SK-N-SH treated with all-trans-retinoic acid at 6 μM for 48 hours (cell line): ENCODE results near the gene LSR.

Experiments
- ATAC-seq: fragments of 200-7000 bp; cut with Tn5 transposase; 3 replicates; pipeline ENCODE4 v1.9.1; 2020; ENCODE audit warnings: mild to moderate bottlenecking, moderate library complexity
- ARNTL ChIP-seq: fragments of 450-650 bp; formaldehyde crosslinking; IDR thresholded peaks from 2 replicates; pipeline ENCODE4 v1.5.0; 2020; ENCODE audit warnings: low read depth, mild to moderate bottlenecking, moderate library complexity, borderline replicate concordance
- BACH2 ChIP-seq: fragments of 250-450 bp; sonication (Bioruptor Pico); IDR thresholded peaks from 2 replicates; pipeline ENCODE4 v1.9.0; 2021; ENCODE audit warnings: mild to moderate bottlenecking, borderline replicate concordance
- CREB5 ChIP-seq: fragments of 250-450 bp; sonication (Bioruptor Pico); IDR thresholded peaks from 2 replicates; pipeline ENCODE4 v1.5.1; 2020; ENCODE audit warnings: low read depth, mild to moderate bottlenecking, moderate library complexity
- CSDC2 ChIP-seq: fragments of 250-450 bp; sonication (Bioruptor Pico); IDR thresholded peaks from 2 replicates; pipeline ENCODE4 v1.5.0; 2020; ENCODE audit warnings: mild to moderate bottlenecking, moderate library complexity
- ESRRG ChIP-seq: fragments of 250-450 bp; sonication (Bioruptor Pico); IDR thresholded peaks from 2 replicates; pipeline ENCODE4 v1.6.1; 2021; ENCODE audit warnings: mild to moderate bottlenecking
- GLIS3 ChIP-seq: fragments of 250-450 bp; sonication (Bioruptor Pico); IDR thresholded peaks from 2 replicates; pipeline ENCODE4 v1.5.0; 2020; ENCODE audit warnings: mild to moderate bottlenecking, moderate library complexity
- ISL1 ChIP-seq: fragments of 250-450 bp; sonication (Bioruptor Pico); IDR thresholded peaks from 2 replicates; pipeline ENCODE4 v2.1.2; 2022; ENCODE audit warnings: mild to moderate bottlenecking, moderate library complexity
- OSR1 ChIP-seq: fragments of 250-450 bp; sonication (Bioruptor Pico); IDR thresholded peaks from 2 replicates; pipeline ENCODE4 v1.8.0; 2022; ENCODE audit warnings: moderate library complexity, mild to moderate bottlenecking, inconsistent platforms
- PPARA ChIP-seq: fragments of 250-450 bp; sonication (Bioruptor Pico); IDR thresholded peaks from 2 replicates; pipeline ENCODE4 v1.5.0; 2020; ENCODE audit warnings: mild to moderate bottlenecking, borderline replicate concordance
- RARB ChIP-seq: fragments of 250-450 bp; sonication (Bioruptor Pico); IDR thresholded peaks from 2 replicates; pipeline ENCODE4 v1.8.0; 2021; ENCODE audit warnings: mild to moderate bottlenecking, moderate library complexity
- SNAI2 ChIP-seq: fragments of 250-450 bp; sonication (Bioruptor Pico); IDR thresholded peaks from 2 replicates; pipeline ENCODE4 v1.5.0; 2020; ENCODE audit warnings: mild to moderate bottlenecking, moderate library complexity
- TCF4 ChIP-seq: fragments of 250-450 bp; sonication (Bioruptor Pico); IDR thresholded peaks from 2 replicates; pipeline ENCODE4 v1.8.0; 2021; ENCODE audit warnings: mild to moderate bottlenecking, moderate library complexity, borderline replicate concordance
- TOX ChIP-seq: fragments of 250-450 bp; sonication (Bioruptor Pico); IDR thresholded peaks from 2 replicates; pipeline ENCODE4 v1.8.0; 2021; ENCODE audit warnings: mild to moderate bottlenecking, moderate library complexity, borderline replicate concordance
- ZC3H10 ChIP-seq: fragments of 250-450 bp; sonication (Bioruptor Pico); IDR thresholded peaks from 2 replicates; pipeline ENCODE4 v1.5.1; 2021; ENCODE audit warnings: mild to moderate bottlenecking, moderate library complexity
- ZFP3 ChIP-seq: fragments of 250-450 bp; sonication (Bioruptor Pico); IDR thresholded peaks from 2 replicates; pipeline ENCODE4 v1.5.0; 2020; ENCODE audit warnings: mild to moderate bottlenecking, moderate library complexity
- ZFP30 ChIP-seq: fragments of 450-650 bp; formaldehyde crosslinking; IDR thresholded peaks from 2 replicates; pipeline ENCODE4 v1.5.0; 2022; ENCODE audit warnings: mild to moderate bottlenecking, moderate library complexity
- ZNF565 ChIP-seq: fragments of 450-650 bp; formaldehyde crosslinking; conservative IDR thresholded peaks from 2 replicates; pipeline ENCODE4 v1.5.0; 2020; ENCODE audit warnings: low read depth, mild to moderate bottlenecking, moderate library complexity
- ZNF70 ChIP-seq: fragments of 450-650 bp; formaldehyde crosslinking; IDR thresholded peaks from 2 replicates; pipeline ENCODE4 v1.5.0; 2020; ENCODE audit warnings: mild to moderate bottlenecking, moderate library complexity
- ZNF8 ChIP-seq: fragments of 450-650 bp; formaldehyde crosslinking; IDR thresholded peaks from 2 replicates; pipeline ENCODE4 v1.5.0; 2020; ENCODE audit warnings: mild to moderate bottlenecking, moderate library complexity
- TF ChIP-seq, protein P1 (sequence below): fragments of 250-450 bp; sonication (Bioruptor Pico); IDR thresholded peaks from 2 replicates; pipeline ENCODE4 v1.5.1; 2021; ENCODE audit warnings: mild to moderate bottlenecking, moderate library complexity
- TF ChIP-seq, protein P2 (sequence below): fragments of 250-450 bp; sonication (Bioruptor Pico); IDR thresholded peaks from 2 replicates; pipeline ENCODE4 v1.8.0; 2020; ENCODE audit warnings: mild to moderate bottlenecking, moderate library complexity, borderline replicate concordance
- TF ChIP-seq, protein P3 (sequence below): fragments of 250-450 bp; sonication (Bioruptor Pico); IDR thresholded peaks from 2 replicates; pipeline ENCODE4 v1.8.0; 2021; ENCODE audit warnings: low read depth, mild to moderate bottlenecking, moderate library complexity, borderline replicate concordance
- TF ChIP-seq, protein P4 (sequence below): fragments of 250-450 bp; sonication (Bioruptor Pico); IDR thresholded peaks from 2 replicates; pipeline ENCODE4 v1.5.0; 2020; ENCODE audit warnings: mild to moderate bottlenecking, moderate library complexity

Gene LSR

DNA sequence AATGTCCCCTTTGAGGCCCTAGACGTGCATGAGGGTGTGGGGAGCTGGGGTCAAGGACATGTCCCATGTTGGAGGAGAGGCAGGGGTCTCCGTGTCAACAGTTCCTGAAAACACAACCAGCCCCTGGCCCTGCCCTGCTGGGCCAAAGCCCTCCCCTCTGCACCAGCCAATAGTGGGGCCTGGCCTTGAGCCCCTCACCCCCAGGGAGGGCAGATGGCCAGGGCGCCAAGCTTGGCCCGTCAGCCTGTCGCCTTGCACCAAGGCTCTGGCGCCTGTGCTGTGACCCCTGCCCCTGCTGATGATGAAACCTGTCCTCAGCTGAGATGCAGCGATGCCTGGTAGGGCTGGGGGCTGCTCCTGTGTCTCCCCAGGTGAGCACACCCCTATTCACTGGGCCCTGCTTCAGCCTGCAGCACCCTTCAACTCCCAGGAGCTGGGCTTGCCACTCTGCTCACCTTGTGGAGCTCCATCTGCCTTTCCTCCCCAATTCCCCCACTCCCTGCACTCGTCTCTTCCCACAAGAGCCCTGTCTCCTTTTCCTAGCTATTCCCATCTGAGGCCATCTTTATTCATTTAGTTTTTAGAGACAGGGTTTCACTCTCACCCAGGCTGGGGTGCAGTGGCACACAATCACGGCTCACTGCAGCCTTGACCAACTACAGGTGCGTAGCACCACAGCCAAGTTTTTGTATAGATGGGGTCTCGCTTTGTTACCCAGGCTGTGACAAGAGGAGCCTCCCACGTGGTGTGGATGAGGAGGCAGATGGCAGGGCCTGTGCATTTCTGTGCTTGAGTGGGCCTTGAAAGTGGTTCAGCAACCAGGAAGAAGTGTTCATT lies 31.4 kb downstream of the LSR start:
- no peak for ATAC-seq
- TF ChIP-seq ZFP3 (CRISPR knock-in tag), result no peak
- TF ChIP-seq, protein P1, sequence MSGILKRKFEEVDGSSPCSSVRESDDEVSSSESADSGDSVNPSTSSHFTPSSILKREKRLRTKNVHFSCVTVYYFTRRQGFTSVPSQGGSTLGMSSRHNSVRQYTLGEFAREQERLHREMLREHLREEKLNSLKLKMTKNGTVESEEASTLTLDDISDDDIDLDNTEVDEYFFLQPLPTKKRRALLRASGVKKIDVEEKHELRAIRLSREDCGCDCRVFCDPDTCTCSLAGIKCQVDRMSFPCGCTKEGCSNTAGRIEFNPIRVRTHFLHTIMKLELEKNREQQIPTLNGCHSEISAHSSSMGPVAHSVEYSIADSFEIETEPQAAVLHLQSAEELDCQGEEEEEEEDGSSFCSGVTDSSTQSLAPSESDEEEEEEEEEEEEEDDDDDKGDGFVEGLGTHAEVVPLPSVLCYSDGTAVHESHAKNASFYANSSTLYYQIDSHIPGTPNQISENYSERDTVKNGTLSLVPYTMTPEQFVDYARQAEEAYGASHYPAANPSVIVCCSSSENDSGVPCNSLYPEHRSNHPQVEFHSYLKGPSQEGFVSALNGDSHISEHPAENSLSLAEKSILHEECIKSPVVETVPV, result no peak
- no peak for TF ChIP-seq CREB5
- no peak for TF ChIP-seq ZNF8 (CRISPR knock-in tag)
- no peak for TF ChIP-seq SNAI2 (CRISPR knock-in tag)
- TF ChIP-seq, protein P2, sequence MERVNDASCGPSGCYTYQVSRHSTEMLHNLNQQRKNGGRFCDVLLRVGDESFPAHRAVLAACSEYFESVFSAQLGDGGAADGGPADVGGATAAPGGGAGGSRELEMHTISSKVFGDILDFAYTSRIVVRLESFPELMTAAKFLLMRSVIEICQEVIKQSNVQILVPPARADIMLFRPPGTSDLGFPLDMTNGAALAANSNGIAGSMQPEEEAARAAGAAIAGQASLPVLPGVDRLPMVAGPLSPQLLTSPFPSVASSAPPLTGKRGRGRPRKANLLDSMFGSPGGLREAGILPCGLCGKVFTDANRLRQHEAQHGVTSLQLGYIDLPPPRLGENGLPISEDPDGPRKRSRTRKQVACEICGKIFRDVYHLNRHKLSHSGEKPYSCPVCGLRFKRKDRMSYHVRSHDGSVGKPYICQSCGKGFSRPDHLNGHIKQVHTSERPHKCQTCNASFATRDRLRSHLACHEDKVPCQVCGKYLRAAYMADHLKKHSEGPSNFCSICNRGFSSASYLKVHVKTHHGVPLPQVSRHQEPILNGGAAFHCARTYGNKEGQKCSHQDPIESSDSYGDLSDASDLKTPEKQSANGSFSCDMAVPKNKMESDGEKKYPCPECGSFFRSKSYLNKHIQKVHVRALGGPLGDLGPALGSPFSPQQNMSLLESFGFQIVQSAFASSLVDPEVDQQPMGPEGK (CRISPR knock-in tag), result no peak
- TF ChIP-seq, protein P3, sequence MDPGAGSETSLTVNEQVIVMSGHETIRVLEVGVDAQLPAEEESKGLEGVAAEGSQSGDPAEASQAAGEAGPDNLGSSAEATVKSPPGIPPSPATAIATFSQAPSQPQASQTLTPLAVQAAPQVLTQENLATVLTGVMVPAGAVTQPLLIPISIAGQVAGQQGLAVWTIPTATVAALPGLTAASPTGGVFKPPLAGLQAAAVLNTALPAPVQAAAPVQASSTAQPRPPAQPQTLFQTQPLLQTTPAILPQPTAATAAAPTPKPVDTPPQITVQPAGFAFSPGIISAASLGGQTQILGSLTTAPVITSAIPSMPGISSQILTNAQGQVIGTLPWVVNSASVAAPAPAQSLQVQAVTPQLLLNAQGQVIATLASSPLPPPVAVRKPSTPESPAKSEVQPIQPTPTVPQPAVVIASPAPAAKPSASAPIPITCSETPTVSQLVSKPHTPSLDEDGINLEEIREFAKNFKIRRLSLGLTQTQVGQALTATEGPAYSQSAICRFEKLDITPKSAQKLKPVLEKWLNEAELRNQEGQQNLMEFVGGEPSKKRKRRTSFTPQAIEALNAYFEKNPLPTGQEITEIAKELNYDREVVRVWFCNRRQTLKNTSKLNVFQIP (CRISPR knock-in tag), result no peak
- TF ChIP-seq PPARA (CRISPR knock-in tag), result no peak
- no peak for TF ChIP-seq ZFP30 (CRISPR knock-in tag)
- TF ChIP-seq TCF4 (CRISPR knock-in tag), result no peak
- TF ChIP-seq ZNF565 (CRISPR knock-in tag), result no peak
- no peak for TF ChIP-seq BACH2 (CRISPR knock-in tag)
- no peak for TF ChIP-seq GLIS3
- TF ChIP-seq ZC3H10 (CRISPR knock-in tag), result no peak
- no peak for TF ChIP-seq ZNF70 (CRISPR knock-in tag)
- no peak for TF ChIP-seq ESRRG
- TF ChIP-seq RARB (CRISPR knock-in tag), result no peak
- TF ChIP-seq, protein P4, sequence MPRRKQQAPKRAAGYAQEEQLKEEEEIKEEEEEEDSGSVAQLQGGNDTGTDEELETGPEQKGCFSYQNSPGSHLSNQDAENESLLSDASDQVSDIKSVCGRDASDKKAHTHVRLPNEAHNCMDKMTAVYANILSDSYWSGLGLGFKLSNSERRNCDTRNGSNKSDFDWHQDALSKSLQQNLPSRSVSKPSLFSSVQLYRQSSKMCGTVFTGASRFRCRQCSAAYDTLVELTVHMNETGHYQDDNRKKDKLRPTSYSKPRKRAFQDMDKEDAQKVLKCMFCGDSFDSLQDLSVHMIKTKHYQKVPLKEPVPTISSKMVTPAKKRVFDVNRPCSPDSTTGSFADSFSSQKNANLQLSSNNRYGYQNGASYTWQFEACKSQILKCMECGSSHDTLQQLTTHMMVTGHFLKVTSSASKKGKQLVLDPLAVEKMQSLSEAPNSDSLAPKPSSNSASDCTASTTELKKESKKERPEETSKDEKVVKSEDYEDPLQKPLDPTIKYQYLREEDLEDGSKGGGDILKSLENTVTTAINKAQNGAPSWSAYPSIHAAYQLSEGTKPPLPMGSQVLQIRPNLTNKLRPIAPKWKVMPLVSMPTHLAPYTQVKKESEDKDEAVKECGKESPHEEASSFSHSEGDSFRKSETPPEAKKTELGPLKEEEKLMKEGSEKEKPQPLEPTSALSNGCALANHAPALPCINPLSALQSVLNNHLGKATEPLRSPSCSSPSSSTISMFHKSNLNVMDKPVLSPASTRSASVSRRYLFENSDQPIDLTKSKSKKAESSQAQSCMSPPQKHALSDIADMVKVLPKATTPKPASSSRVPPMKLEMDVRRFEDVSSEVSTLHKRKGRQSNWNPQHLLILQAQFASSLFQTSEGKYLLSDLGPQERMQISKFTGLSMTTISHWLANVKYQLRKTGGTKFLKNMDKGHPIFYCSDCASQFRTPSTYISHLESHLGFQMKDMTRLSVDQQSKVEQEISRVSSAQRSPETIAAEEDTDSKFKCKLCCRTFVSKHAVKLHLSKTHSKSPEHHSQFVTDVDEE (CRISPR knock-in tag), result no peak
- TF ChIP-seq ISL1 (CRISPR knock-in tag), result no peak
- TF ChIP-seq ARNTL (CRISPR knock-in tag), result no peak

- ATAC-seq, result peak; percentile 37
- TF ChIP-seq OSR1 (CRISPR knock-in tag), result no peak
- TF ChIP-seq RARB (CRISPR knock-in tag), result no peak
- no peak for TF ChIP-seq GLIS3
- no peak for TF ChIP-seq ARNTL (CRISPR knock-in tag)
- TF ChIP-seq BACH2 (CRISPR knock-in tag), result no peak
- no peak for TF ChIP-seq CSDC2 (CRISPR knock-in tag)
- TF ChIP-seq TOX, result no peak
- no peak for TF ChIP-seq ISL1 (CRISPR knock-in tag)
- TF ChIP-seq CREB5, result no peak
- TF ChIP-seq ZFP30 (CRISPR knock-in tag), result no peak
- no peak for TF ChIP-seq ZC3H10 (CRISPR knock-in tag)
- TF ChIP-seq, protein P1, result no peak
- no peak for TF ChIP-seq ZFP3 (CRISPR knock-in tag)
- TF ChIP-seq, protein P4 (CRISPR knock-in tag), result no peak
- TF ChIP-seq ZNF70 (CRISPR knock-in tag), result no peak
Observed at GRCh38 chr19:35281303-35281702, 32.5 kb downstream of the LSR start.
